Transverse colon (tissue), 4 donors: ENCODE data around the gene HTR3A.

Experiments used
- EP300 ChIP-seq: sonication (generic); formaldehyde crosslinking; IDR thresholded peaks from one replicate; pipeline ENCODE4 v1.6.1; 2017; ENCODE audit warnings: antibody characterized with exemption, low read depth
- POLR2A ChIP-seq: fragments of 450-650 bp; IDR thresholded peaks from one replicate; pipeline ENCODE4 v1.6.1; 2016; ENCODE audit warnings: antibody characterized with exemption, mild to moderate bottlenecking, moderate library complexity
- POLR2AphosphoS5 ChIP-seq, 3 donors: sonication (generic); formaldehyde crosslinking; IDR thresholded peaks; one replicate each; pipeline ENCODE4 v1.6.1; 2016; ENCODE audit warnings: antibody characterized with exemption in 3 of 3
- TF ChIP-seq, protein P1 (sequence below), 5 experiments: fragments of 200-600 bp in 3 of 5; fragments of 450-650 bp in 2 of 5; sonication (generic) in 3 of 5; IDR thresholded peaks; 1 replicate in 2 of 5; 2 replicates in 3 of 5; pipeline ENCODE4 v1.5.1; 2016 to 2017; ENCODE audit warnings: antibody characterized with exemption in 5 of 5, inconsistent platforms in 3 of 5, mild to moderate bottlenecking in 2 of 5, moderate library complexity in 1 of 5

DNA sequence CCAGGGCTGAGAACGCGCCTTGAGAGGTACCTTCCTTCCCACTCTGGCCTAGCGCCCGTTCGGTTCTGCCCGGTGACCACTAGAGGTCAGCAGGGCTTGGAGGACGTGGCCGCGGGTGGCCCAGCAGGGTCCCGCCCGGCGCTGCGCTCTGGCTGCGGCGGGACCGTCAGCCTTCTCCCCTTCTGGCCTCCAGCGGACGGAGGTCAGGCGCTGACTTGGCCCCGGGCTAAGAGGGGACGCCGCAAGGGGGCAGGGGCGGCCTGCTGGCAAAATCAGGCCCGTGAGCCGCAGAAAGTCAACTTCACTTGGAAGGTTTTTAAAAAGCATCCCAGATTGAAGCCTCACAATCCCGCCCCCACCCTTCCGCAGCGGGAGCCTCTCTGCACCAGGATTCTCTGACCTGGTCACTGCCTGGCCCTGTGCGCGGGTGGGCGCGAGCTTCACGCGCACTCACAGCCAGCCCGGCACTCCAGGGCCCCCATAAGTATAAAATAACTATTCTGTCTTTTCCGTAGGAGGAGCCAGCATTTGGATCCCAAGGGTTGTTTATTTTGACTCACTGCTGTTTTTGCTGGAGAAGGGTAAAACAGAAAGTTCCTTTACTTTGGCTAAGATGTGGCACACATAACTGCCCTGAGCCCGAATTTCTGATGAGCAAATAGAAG is 61.4 kb downstream of the HTR3A start:
- TF ChIP-seq, protein P1, sequence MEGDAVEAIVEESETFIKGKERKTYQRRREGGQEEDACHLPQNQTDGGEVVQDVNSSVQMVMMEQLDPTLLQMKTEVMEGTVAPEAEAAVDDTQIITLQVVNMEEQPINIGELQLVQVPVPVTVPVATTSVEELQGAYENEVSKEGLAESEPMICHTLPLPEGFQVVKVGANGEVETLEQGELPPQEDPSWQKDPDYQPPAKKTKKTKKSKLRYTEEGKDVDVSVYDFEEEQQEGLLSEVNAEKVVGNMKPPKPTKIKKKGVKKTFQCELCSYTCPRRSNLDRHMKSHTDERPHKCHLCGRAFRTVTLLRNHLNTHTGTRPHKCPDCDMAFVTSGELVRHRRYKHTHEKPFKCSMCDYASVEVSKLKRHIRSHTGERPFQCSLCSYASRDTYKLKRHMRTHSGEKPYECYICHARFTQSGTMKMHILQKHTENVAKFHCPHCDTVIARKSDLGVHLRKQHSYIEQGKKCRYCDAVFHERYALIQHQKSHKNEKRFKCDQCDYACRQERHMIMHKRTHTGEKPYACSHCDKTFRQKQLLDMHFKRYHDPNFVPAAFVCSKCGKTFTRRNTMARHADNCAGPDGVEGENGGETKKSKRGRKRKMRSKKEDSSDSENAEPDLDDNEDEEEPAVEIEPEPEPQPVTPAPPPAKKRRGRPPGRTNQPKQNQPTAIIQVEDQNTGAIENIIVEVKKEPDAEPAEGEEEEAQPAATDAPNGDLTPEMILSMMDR (IDR thresholded peaks at IDR 0.05), result peak; percentile 85 to 93 (median 88)
- no peak for TF ChIP-seq POLR2A
- TF ChIP-seq EP300, result no peak
- TF ChIP-seq POLR2AphosphoS5 (IDR thresholded peaks at IDR 0.05), result peak in 2 of 3 donors; percentile 57 to 60
